H1 (cell line): ENCODE measurements around the gene RIBC2. TPM values are rescaled to one million over a fixed set of nuclear protein-coding genes. Genes with fewer than 3 reads are reported as not detected.

Experiments used
- CTCF ChIA-PET: fragments of 300-600 bp; sonication (Branson Sonifier 250); formaldehyde crosslinking; loops from one replicate; lab custom pipeline; 2021; ENCODE audit not compliant: partially characterized antibody; lab: Charles Lee
- POLR2A ChIA-PET: fragments of 300-600 bp; sonication (Branson Sonifier 250); formaldehyde crosslinking; loops from one replicate; lab custom pipeline; 2021; ENCODE audit warnings: inconsistent platforms; ENCODE audit not compliant: partially characterized antibody; lab: Charles Lee
- DNase-seq, 2 experiments: peaks; one replicate each; pipeline versions ENCODE4 v3.0.0 to v3.0.0-alpha.2; 2010 to 2022; ENCODE audit warnings: low spot score in 2 of 2, low read depth in 1 of 2, mixed read lengths in 1 of 2
- FAIRE-seq: peaks from 2 replicates; lab custom pipeline; 2011; peaks lifted over from hg19 to GRCh38; lab: Jason Lieb, UNC
- H2AFZ ChIP-seq: 2 replicates; pipeline ENCODE4 v1.8.1; 2012; ENCODE audit warnings: low read length, inconsistent platforms
- H2AK5ac ChIP-seq: 2 replicates; pipeline ENCODE4 v1.6.1; 2013; ENCODE audit warnings: low read depth, low read length
- H2BK120ac ChIP-seq: replicated peaks from 2 replicates; pipeline ENCODE3; 2013; ENCODE audit warnings: low read depth, low read length, inconsistent platforms
- H2BK12ac ChIP-seq: 2 replicates; pipeline ENCODE4 v1.6.1; 2013; ENCODE audit warnings: low read depth, low read length
- H2BK15ac ChIP-seq: 2 replicates; pipeline ENCODE4 v1.6.1; 2013; ENCODE audit warnings: low read length
- H2BK20ac ChIP-seq: 2 replicates; pipeline ENCODE4 v1.6.1; 2013; ENCODE audit warnings: low read length
- H2BK5ac ChIP-seq: 2 replicates; pipeline ENCODE4 v1.6.1; 2013; ENCODE audit warnings: low read depth, low read length
- H3K14ac ChIP-seq: 2 replicates; pipeline ENCODE4 v1.6.1; 2013; ENCODE audit warnings: inconsistent platforms; ENCODE audit not compliant: insufficient read length
- H3K18ac ChIP-seq: 2 replicates; pipeline ENCODE4 v1.6.1; 2013; ENCODE audit warnings: low read length; ENCODE audit errors: extremely low read depth
- H3K23ac ChIP-seq: 2 replicates; pipeline ENCODE4 v1.6.1; 2013; ENCODE audit warnings: inconsistent platforms; ENCODE audit not compliant: insufficient read length
- H3K23me2 ChIP-seq: 2 replicates; pipeline ENCODE4 v1.6.1; 2013; ENCODE audit warnings: low read depth, low read length
- H3K27ac ChIP-seq: 2 replicates; pipeline ENCODE4 v1.6.1; 2011; ENCODE audit warnings: low read depth, low read length, inconsistent platforms
- H3K27me3 ChIP-seq, 4 experiments: replicated peaks in 1 of 4; 1 replicate in 1 of 4; 2 replicates in 3 of 4; pipeline versions ENCODE4 v1.6.1 to v1.8.1; 2011 to 2013; ENCODE audit warnings: low read length in 3 of 4, mild to moderate bottlenecking in 3 of 4, inconsistent platforms in 2 of 4, mixed read lengths in 2 of 4, moderate library complexity in 1 of 4; ENCODE audit not compliant: control insufficient read depth in 3 of 4, insufficient read depth in 3 of 4; ENCODE audit errors: extremely low read depth in 1 of 4
- H3K36me3 ChIP-seq, 4 experiments: 2 replicates each; pipeline versions ENCODE4 v1.6.1 to v1.8.1; 2011 to 2013; ENCODE audit warnings: mild to moderate bottlenecking in 4 of 4, low read length in 3 of 4, moderate library complexity in 2 of 4, control low read depth in 1 of 4, inconsistent platforms in 1 of 4; ENCODE audit not compliant: insufficient read depth in 4 of 4, control insufficient read depth in 2 of 4
- H3K4ac ChIP-seq: replicated peaks from 2 replicates; pipeline ENCODE3; 2013; ENCODE audit warnings: low read length, low read depth, mixed read lengths, inconsistent platforms; ENCODE audit not compliant: insufficient read length
- H3K4me1 ChIP-seq, 4 experiments: replicated peaks in 1 of 4; 1 replicate in 1 of 4; 2 replicates in 3 of 4; pipeline versions ENCODE4 v1.6.1 to v1.8.1; 2011 to 2013; ENCODE audit warnings: low read length in 3 of 4, inconsistent platforms in 2 of 4, mixed read lengths in 1 of 4; ENCODE audit not compliant: insufficient read depth in 4 of 4, control insufficient read depth in 3 of 4
- H3K4me2 ChIP-seq, 2 experiments: 2 replicates each; pipeline versions ENCODE4 v1.6.1 to v1.8.1; 2011 to 2013; ENCODE audit warnings: low read depth in 2 of 2, low read length in 2 of 2, control low read depth in 1 of 2, inconsistent platforms in 1 of 2, mild to moderate bottlenecking in 1 of 2; ENCODE audit not compliant: insufficient read depth in 1 of 2
- H3K4me3 ChIP-seq, 4 experiments: fragments of 200-600, 300-600 bp in 1 of 4; sonication (generic), shearing (Covaris generic), sonication (Bioruptor Twin) in 1 of 4; 2 replicates each; pipeline versions ENCODE4 v1.5.1 to v1.8.1; 2011 to 2016; ENCODE audit warnings: low read length in 4 of 4, low read depth in 3 of 4, control low read depth in 2 of 4, inconsistent platforms in 2 of 4, mild to moderate bottlenecking in 2 of 4, mixed read lengths in 1 of 4, moderate library complexity in 1 of 4; ENCODE audit not compliant: insufficient read depth in 2 of 4; ENCODE audit errors: extremely low read depth in 1 of 4
- H3K56ac ChIP-seq: replicated peaks from 2 replicates; pipeline ENCODE3; 2013; ENCODE audit warnings: low read depth, mild to moderate bottlenecking, mixed read lengths, low read length, inconsistent platforms; ENCODE audit not compliant: insufficient read length
- H3K79me1 ChIP-seq: 2 replicates; pipeline ENCODE4 v1.6.1; 2013; ENCODE audit warnings: low read depth, low read length, control low read depth
- H3K79me2 ChIP-seq, 2 experiments: 2 replicates each; pipeline versions ENCODE4 v1.6.1 to v1.8.1; 2012 to 2013; ENCODE audit warnings: low read length in 2 of 2, mild to moderate bottlenecking in 2 of 2, inconsistent platforms in 1 of 2; ENCODE audit not compliant: insufficient read depth in 2 of 2, control insufficient read depth in 1 of 2
- H3K9ac ChIP-seq, 4 experiments: replicated peaks in 1 of 4; 1 replicate in 1 of 4; 2 replicates in 3 of 4; pipeline versions ENCODE4 v1.6.1 to v1.8.1; 2011 to 2013; ENCODE audit warnings: low read depth in 3 of 4, low read length in 3 of 4, control low read depth in 2 of 4, mild to moderate bottlenecking in 2 of 4, moderate library complexity in 2 of 4, inconsistent platforms in 1 of 4; ENCODE audit errors: extremely low read depth in 1 of 4
- H3K9me3 ChIP-seq, 2 experiments: 2 replicates each; pipeline versions ENCODE4 v1.6.1 to v1.8.1; 2012 to 2013; ENCODE audit warnings: mild to moderate bottlenecking in 2 of 2, moderate library complexity in 2 of 2, control low read depth in 1 of 2, inconsistent platforms in 1 of 2, low read depth in 1 of 2, low read length in 1 of 2, mixed read lengths in 1 of 2; ENCODE audit not compliant: insufficient read depth in 2 of 2
- H4K20me1 ChIP-seq, 2 experiments: replicated peaks in 1 of 2; 2 replicates each; pipeline versions ENCODE3 to v1.8.1; 2011 to 2013; ENCODE audit warnings: inconsistent platforms in 2 of 2, low read length in 2 of 2, mild to moderate bottlenecking in 1 of 2; ENCODE audit not compliant: insufficient read depth in 2 of 2, control insufficient read depth in 1 of 2
- H4K5ac ChIP-seq: 2 replicates; pipeline ENCODE4 v1.6.1; 2013; ENCODE audit warnings: low read length, low read depth, mixed read lengths, inconsistent platforms; ENCODE audit not compliant: insufficient read length
- H4K8ac ChIP-seq: 2 replicates; pipeline ENCODE4 v1.8.0; 2013; ENCODE audit warnings: mild to moderate bottlenecking, moderate library complexity, low read length, inconsistent platforms; ENCODE audit not compliant: insufficient read depth; ENCODE audit errors: extremely low read depth
- H4K91ac ChIP-seq: replicated peaks from 2 replicates; pipeline ENCODE3; 2013; ENCODE audit warnings: low read length, mixed read lengths, inconsistent platforms; ENCODE audit not compliant: insufficient read length
- WGBS, 2 experiments: shearing (Covaris generic) in 1 of 2; methylation state at CpG; one replicate each; pipeline versions ENCODE4 v1.1.6 to v1.1.7; 2013 to 2015; ENCODE audit warnings: low lambda C conversion rate in 2 of 2, mixed read lengths in 2 of 2, inconsistent platforms in 1 of 2, low coverage in 1 of 2, missing lambda C conversion rate in 1 of 2; ENCODE audit not compliant: insufficient replicate concordance in 2 of 2, insufficient coverage in 1 of 2, insufficient read length in 1 of 2; ENCODE audit errors: extremely low coverage in 1 of 2, missing lambda C conversion rate in 1 of 2; 5-methylcytosine and 5-hydroxymethylcytosine counted together
- polyA plus RNA-seq, 7 experiments: library from polyadenylated mRNA; depleted of rRNA in 3 of 7; stranded (reverse) in 5 of 7; unstranded in 2 of 7; fragments of >200 nt in 5 of 7; fragments of 200-250 nt in 2 of 7; gene quantifications; 1 replicate in 5 of 7; 2 replicates in 1 of 7; 4 replicates in 1 of 7; pipeline versions ENCODE4 v1.2.1 to v1.2.3, GENCODE V29; 2011 to 2013; ENCODE audit warnings: missing spikeins in 2 of 7, mixed read lengths in 2 of 7
- total RNA-seq: library from RNA; stranded (reverse); fragmentation: NEBNext Ultra II Directional; extraction: Animal tissue kit (Norgen Biotek cat#: 25700); gene quantifications from 2 replicates; pipeline ENCODE4 v1.2.1, GENCODE V29; 2021

RIBC2 gene
- total and polyA plus RNA-seq, 2 of the 8 experiments (the other 6 are each of a cell fraction or from before 2014, with no cell fraction given), result 0.79 to 2.1 TPM

DNA sequence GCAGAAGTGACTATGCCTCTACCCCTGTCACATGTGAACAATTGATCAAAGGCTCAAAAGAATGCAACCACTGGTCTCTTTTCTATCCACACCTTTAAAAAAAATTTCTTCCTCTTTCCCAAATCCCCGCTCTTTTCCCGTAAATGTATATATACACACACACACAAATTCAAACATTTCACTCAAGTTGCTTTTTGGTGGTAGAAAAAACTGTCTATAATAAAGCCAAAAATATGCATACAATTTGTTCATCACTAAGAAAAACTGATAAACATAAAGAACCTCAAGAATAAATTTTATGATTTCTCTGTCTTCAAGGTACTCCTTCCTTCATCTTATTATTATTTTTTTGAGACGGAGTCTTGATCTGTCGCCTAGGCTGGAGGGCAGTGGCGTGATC lies 5.7 kb upstream of the RIBC2 start:
- H3K9me3 ChIP-seq, result peaks cover 4 to 5% of the 10 kb centered on the region in 2 experiments; a peak in 3 of 4 replicates
- H3K27ac ChIP-seq, result no peak overlapping the region
- no peak overlapping the region for H4K8ac ChIP-seq
- H4K20me1 ChIP-seq, result no peaks in the 10 kb centered on the region
- H3K14ac ChIP-seq, result no peak overlapping the region
- H2BK20ac ChIP-seq, result no peak overlapping the region
- H2BK12ac ChIP-seq, result no peak overlapping the region
- ChIA-PET CTCF (no interaction called here), POLR2A (no interaction called here)
- no peak overlapping the region for H2AK5ac ChIP-seq
- peaks cover 0 to under 1% (median 0%) of the 10 kb centered on the region in 4 experiments; a peak in 1 of 8 replicates for H3K36me3 ChIP-seq
- no peaks in the 10 kb centered on the region for H3K23me2 ChIP-seq
- H2BK5ac ChIP-seq, result no peak overlapping the region
- DNase-seq (no peak), FAIRE-seq (no peak)
- no peaks in the 10 kb centered on the region for H3K79me1 ChIP-seq
- H4K5ac ChIP-seq, result no peak overlapping the region
- H3K79me2 ChIP-seq, result no peaks in the 10 kb centered on the region
- H3K9ac ChIP-seq, result no peak overlapping the region
- no peak overlapping the region for H3K18ac ChIP-seq
- H3K56ac ChIP-seq, result no peak overlapping the region
- no peaks in the 10 kb centered on the region for H3K4me1 ChIP-seq
- H3K4ac ChIP-seq, result no peak overlapping the region
- H3K27me3 ChIP-seq, result peaks cover 2 to 6% (median 4%) of the 10 kb centered on the region in 4 experiments
- no peak overlapping the region for H4K91ac ChIP-seq
- no peak overlapping the region for H2BK120ac ChIP-seq
- H3K4me3 ChIP-seq, result no peak overlapping the region
- H2BK15ac ChIP-seq, result no peak overlapping the region
- H2AFZ ChIP-seq, result no peak overlapping the region
- H3K4me2 ChIP-seq, result no peak overlapping the region
- no peak overlapping the region for H3K23ac ChIP-seq
- WGBS, 2 experiments, result 89 to 100% methylated on average over 2 to 5 of the region's 5 CpGs
